ENCODE results near the gene TIAM2.

DNA sequence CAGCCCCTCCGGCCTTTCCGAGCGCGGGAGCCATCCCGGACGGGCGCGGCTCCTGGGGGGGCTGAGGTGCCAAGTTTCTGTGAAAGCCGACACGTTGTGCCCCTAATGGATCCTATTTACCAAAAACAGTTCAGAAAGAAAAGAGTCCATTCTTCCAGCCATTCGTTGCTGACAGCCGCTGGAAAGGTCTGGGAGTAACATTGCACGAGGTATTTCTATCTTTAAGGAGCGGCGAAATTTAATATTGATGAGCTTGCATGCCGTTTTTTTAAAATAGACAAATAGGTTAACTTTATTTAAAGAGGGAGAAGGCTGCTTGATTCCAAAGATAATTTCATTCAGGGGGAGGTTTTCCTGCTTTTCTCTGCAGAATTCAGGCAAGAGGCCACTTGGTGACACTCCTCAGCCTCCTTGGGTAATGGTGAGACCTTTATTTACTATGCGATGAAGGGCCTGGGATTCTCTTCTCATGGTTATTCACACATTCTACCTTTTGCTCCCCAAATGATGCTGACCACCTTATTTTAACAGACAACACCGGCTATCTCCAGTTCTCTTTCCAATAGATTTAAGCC lies 988 bp downstream of the TIAM2 start:
- TF ChIP-seq, protein P1, sequence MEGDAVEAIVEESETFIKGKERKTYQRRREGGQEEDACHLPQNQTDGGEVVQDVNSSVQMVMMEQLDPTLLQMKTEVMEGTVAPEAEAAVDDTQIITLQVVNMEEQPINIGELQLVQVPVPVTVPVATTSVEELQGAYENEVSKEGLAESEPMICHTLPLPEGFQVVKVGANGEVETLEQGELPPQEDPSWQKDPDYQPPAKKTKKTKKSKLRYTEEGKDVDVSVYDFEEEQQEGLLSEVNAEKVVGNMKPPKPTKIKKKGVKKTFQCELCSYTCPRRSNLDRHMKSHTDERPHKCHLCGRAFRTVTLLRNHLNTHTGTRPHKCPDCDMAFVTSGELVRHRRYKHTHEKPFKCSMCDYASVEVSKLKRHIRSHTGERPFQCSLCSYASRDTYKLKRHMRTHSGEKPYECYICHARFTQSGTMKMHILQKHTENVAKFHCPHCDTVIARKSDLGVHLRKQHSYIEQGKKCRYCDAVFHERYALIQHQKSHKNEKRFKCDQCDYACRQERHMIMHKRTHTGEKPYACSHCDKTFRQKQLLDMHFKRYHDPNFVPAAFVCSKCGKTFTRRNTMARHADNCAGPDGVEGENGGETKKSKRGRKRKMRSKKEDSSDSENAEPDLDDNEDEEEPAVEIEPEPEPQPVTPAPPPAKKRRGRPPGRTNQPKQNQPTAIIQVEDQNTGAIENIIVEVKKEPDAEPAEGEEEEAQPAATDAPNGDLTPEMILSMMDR (IDR thresholded peaks at IDR 0.05; ENCODE audit: extremely low read depth in 1 of 2, insufficient read depth in 1 of 2, low read depth in 1 of 2, low read length in 2 of 2) = no peak
- no peak for TF ChIP-seq POLR2A (IDR thresholded peaks at IDR 0.05; ENCODE audit: low read depth, low read length)

Measured in endothelial cell of umbilical vein (primary cell).